ENCODE data around the gene ARHGEF9.

DNA sequence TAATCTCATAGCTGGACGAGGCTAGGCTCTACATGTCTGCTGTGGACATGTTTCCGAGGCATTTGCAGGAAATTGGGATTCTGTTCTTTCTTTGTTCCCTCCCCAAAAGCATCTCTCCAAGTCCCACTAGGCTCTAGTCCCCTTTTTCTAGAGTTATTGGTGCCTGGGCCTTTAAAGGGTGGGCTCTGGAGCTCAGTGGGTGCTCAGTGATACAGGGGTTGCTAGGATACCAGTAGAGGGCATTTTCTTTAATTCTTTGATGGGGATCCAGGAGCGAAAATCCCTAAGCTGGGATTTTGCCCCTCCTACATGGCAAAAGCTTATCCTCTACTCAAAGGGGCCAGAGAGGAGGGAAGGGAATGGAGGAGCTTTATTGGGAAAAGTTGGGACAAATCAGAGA is 34.2 kb downstream of the ARHGEF9 start:
- TF ChIP-seq POLR2A (IDR thresholded peaks at IDR 0.05) = no peak
- TF ChIP-seq, protein P1, sequence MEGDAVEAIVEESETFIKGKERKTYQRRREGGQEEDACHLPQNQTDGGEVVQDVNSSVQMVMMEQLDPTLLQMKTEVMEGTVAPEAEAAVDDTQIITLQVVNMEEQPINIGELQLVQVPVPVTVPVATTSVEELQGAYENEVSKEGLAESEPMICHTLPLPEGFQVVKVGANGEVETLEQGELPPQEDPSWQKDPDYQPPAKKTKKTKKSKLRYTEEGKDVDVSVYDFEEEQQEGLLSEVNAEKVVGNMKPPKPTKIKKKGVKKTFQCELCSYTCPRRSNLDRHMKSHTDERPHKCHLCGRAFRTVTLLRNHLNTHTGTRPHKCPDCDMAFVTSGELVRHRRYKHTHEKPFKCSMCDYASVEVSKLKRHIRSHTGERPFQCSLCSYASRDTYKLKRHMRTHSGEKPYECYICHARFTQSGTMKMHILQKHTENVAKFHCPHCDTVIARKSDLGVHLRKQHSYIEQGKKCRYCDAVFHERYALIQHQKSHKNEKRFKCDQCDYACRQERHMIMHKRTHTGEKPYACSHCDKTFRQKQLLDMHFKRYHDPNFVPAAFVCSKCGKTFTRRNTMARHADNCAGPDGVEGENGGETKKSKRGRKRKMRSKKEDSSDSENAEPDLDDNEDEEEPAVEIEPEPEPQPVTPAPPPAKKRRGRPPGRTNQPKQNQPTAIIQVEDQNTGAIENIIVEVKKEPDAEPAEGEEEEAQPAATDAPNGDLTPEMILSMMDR (IDR thresholded peaks at IDR 0.05) = no peak

Data from upper lobe of left lung (tissue), 4 donors.